ENCODE data around the gene RHOH. TPM values are rescaled to one million over a fixed set of nuclear protein-coding genes. Genes with fewer than 3 reads are reported as not detected.

RHOH gene
- total and polyA plus RNA-seq, 9 of the 15 experiments (the other 6 are each of a cell fraction or from before 2014, with no cell fraction given), result 14.3 to 37.7 (median 23.2) TPM

- no peak for TF ChIP-seq HMG20B (CRISPR knock-in tag; IDR thresholded peaks at IDR 0.05)
- TF ChIP-seq ZNF507 (tag; conservative IDR thresholded peaks at IDR 0.05), result no peak
- TF ChIP-seq TFAM (CRISPR knock-in tag; conservative IDR thresholded peaks at IDR 0.05), result no peak
- TF ChIP-seq MEIS2 (IDR thresholded peaks at IDR 0.05; ENCODE audit: partially characterized antibody), result no peak
- no peak for TF ChIP-seq CBX1 (IDR thresholded peaks at IDR 0.05; ENCODE audit: low read depth)
- TF ChIP-seq MYNN (IDR thresholded peaks at IDR 0.05), result no peak; the same call in 1 of the 2 replicates
- TF ChIP-seq MYNN (CRISPR knock-in tag; IDR thresholded peaks at IDR 0.05), result no peak
- TF ChIP-seq POU5F1 (IDR thresholded peaks at IDR 0.05; ENCODE audit: borderline replicate concordance, low read depth, low read length, partially characterized antibody), result no peak
- peak in 1 of 2 experiments; percentile 58; a peak in 1 of 4 replicates for TF ChIP-seq TEAD1 (CRISPR knock-in tag; IDR thresholded peaks at IDR 0.05)
- TF ChIP-seq LARP7 (IDR thresholded peaks at IDR 0.05), result no peak
- TF ChIP-seq, protein P1, sequence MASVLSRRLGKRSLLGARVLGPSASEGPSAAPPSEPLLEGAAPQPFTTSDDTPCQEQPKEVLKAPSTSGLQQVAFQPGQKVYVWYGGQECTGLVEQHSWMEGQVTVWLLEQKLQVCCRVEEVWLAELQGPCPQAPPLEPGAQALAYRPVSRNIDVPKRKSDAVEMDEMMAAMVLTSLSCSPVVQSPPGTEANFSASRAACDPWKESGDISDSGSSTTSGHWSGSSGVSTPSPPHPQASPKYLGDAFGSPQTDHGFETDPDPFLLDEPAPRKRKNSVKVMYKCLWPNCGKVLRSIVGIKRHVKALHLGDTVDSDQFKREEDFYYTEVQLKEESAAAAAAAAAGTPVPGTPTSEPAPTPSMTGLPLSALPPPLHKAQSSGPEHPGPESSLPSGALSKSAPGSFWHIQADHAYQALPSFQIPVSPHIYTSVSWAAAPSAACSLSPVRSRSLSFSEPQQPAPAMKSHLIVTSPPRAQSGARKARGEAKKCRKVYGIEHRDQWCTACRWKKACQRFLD (CRISPR knock-in tag; IDR thresholded peaks at IDR 0.05), result peak; percentile 93
- no peak for TF ChIP-seq RBM15 (IDR thresholded peaks at IDR 0.05; ENCODE audit: insufficient read depth, low read length)
- no peak for TF ChIP-seq HMGN3 (IDR thresholded peaks at IDR 0.05; ENCODE audit: borderline replicate concordance, extremely low read depth, insufficient read length, low read depth, low read length)
- peak; percentile 62 for TF ChIP-seq MTA3 (IDR thresholded peaks at IDR 0.05; ENCODE audit: borderline replicate concordance)
- no peak for TF ChIP-seq ZNF41 (CRISPR knock-in tag; conservative IDR thresholded peaks at IDR 0.05)
- no peak for TF ChIP-seq SREBF1 (IDR thresholded peaks at IDR 0.05; ENCODE audit: borderline replicate concordance, low read depth, low read length)
- peak in 1 of 2 experiments; percentile 76; a peak in 2 of 4 replicates for TF ChIP-seq TBL1XR1 (IDR thresholded peaks at IDR 0.05; ENCODE audit: low read length in 2 of 2)
- TF ChIP-seq MAFK (IDR thresholded peaks at IDR 0.05; ENCODE audit: low read length), result no peak
- TF ChIP-seq NONO (IDR thresholded peaks at IDR 0.05; ENCODE audit: low read depth in 2 of 2, low read length in 1 of 2), result no peak
- peak; percentile 56; the same call in 1 of the 2 replicates for TF ChIP-seq MECOM (CRISPR knock-in tag; IDR thresholded peaks at IDR 0.05)
- TF ChIP-seq ZNF311 (CRISPR knock-in tag; IDR thresholded peaks at IDR 0.05), result peak; percentile 17
- no peak for TF ChIP-seq ELF2 (CRISPR knock-in tag; IDR thresholded peaks at IDR 0.05)
- TF ChIP-seq PTBP1 (IDR thresholded peaks at IDR 0.05; ENCODE audit: low read depth, low read length), result no peak
- no peak for TF ChIP-seq TSC22D4 (tag; IDR thresholded peaks at IDR 0.05)
- no peak for TF ChIP-seq CBX5 (IDR thresholded peaks at IDR 0.05; ENCODE audit: borderline replicate concordance, low read depth)
- no peak for TF ChIP-seq HNRNPLL (IDR thresholded peaks at IDR 0.05; ENCODE audit: low read depth, low read length, poor library complexity, severe bottlenecking)
- TF ChIP-seq THAP12 (CRISPR knock-in tag; IDR thresholded peaks at IDR 0.05), result no peak
These were observed 8.7 kb downstream of the RHOH start (continued) for GRCh38 chr4:40205259-40206198.

Measured in K562 (cell line).